ENCODE results near the gene PHYKPL.

DNA sequence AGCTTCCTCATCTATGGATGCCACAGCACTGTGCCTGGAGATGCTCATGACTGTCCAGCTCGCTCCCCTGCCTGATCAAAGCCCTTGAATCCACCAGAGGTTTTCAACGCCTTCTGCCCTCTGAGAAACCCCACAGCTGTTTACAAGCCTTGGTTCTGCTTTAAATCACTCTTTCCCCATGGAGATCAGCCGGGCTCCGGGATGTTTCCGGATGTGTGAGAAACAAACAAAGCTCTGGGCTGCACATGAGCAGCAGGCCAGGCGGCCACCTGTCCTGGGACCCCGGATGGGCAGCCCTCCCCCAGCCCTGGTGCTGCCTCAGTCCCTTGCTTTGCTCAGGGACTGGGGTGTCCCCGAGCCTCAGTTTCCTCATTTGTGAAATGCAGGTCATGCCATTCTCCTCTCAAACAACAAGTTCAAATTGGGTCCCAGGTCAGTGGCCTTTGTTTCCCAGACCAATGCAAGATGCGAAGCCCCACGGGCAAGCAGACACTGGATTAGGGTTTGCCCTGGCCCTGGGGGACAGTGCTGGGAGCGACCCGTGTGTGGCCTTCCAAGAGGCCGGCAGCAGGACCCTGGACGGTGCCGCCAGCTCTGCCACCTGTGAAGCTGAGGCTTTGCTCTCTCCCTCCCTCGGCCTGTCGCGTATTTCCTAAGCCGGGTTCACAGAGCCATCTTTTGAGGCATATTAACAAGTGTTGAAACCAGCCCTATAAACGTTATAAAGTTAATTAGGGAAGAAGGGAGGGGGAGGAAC, 42.4 kb upstream of the PHYKPL start:
- TF ChIP-seq GATA2 (IDR thresholded peaks at IDR 0.05; ENCODE audit: low read depth, low read length) (no peak), GATA3 (IDR thresholded peaks at IDR 0.05; ENCODE audit: low read depth, low read length) (no peak)

Measured in SH-SY5Y (cell line).